Spleen (tissue), 11 donors: ENCODE measurements around the gene C19orf73. TPM values are rescaled to one million over a fixed set of nuclear protein-coding genes. Genes with fewer than 3 reads are reported as not detected.
A peak's percentile ranks its signal among the peaks of the same experiment; 100 is the strongest.

ENCODE experiments used
- DNase-seq: peaks from one replicate; pipeline ENCODE4 v3.0.0-alpha.2; 2020
- H3K27ac ChIP-seq, 8 donors: fragments of 200-600 bp; sonication (generic) in 7 of 8; 1 replicate in 4 of 8; 2 replicates in 4 of 8; pipeline versions ENCODE4 v1.5.0 to v1.8.0; 2016 to 2021; ENCODE audit warnings: inconsistent platforms in 4 of 8, mild to moderate bottlenecking in 4 of 8, moderate library complexity in 1 of 8
- H3K27me3 ChIP-seq, 7 donors: fragments of 200-600 bp; sonication (generic) in 6 of 7; replicated peaks in 1 of 7; 1 replicate in 4 of 7; 2 replicates in 3 of 7; pipeline versions ENCODE4 v1.5.0 to v1.8.0; 2016 to 2021; ENCODE audit warnings: inconsistent platforms in 3 of 7, mild to moderate bottlenecking in 1 of 7
- H3K36me3 ChIP-seq, 6 donors: fragments of 200-600 bp; sonication (generic) in 5 of 6; 1 replicate in 4 of 6; 2 replicates in 2 of 6; pipeline versions ENCODE4 v1.5.0 to v1.8.0; 2016 to 2021; ENCODE audit warnings: inconsistent platforms in 2 of 6
- H3K4me1 ChIP-seq, 6 donors: fragments of 200-600 bp; sonication (generic) in 5 of 6; 1 replicate in 3 of 6; 2 replicates in 3 of 6; pipeline versions ENCODE4 v1.5.0 to v1.8.0; 2016 to 2021; ENCODE audit warnings: inconsistent platforms in 3 of 6
- H3K4me3 ChIP-seq, 8 donors: fragments of 200-600 bp; sonication (generic) in 7 of 8; 1 replicate in 4 of 8; 2 replicates in 4 of 8; pipeline versions ENCODE4 v1.5.0 to v1.8.0; 2016 to 2021; ENCODE audit warnings: inconsistent platforms in 4 of 8, mild to moderate bottlenecking in 4 of 8, moderate library complexity in 2 of 8
- H3K9me3 ChIP-seq, 8 donors: fragments of 200-600 bp; sonication (generic) in 7 of 8; 1 replicate in 4 of 8; 2 replicates in 4 of 8; pipeline versions ENCODE4 v1.5.0 to v1.8.0; 2016 to 2021; ENCODE audit warnings: inconsistent platforms in 4 of 8
- POLR2A ChIP-seq, 3 donors: fragments of 450-650 bp; IDR thresholded peaks; one replicate each; pipeline ENCODE4 v1.5.1; 2017; ENCODE audit warnings: antibody characterized with exemption in 3 of 3, mild to moderate bottlenecking in 1 of 3
- POLR2AphosphoS5 ChIP-seq, 3 donors: sonication (generic); formaldehyde crosslinking; IDR thresholded peaks; one replicate each; pipeline ENCODE4 v1.5.1; 2017; ENCODE audit warnings: antibody characterized with exemption in 3 of 3
- WGBS, 5 donors: extraction: QIAGEN DNeasy Blood & Tissue Kit in 3 of 5; methylation state at CpG; one replicate each; pipeline versions ENCODE4 v1.1.5 to v1.1.7; 2013 to 2018; 5-methylcytosine and 5-hydroxymethylcytosine counted together
- intact Hi-C: fragments of 100-400 bp; cut with DNase I; formaldehyde crosslinking; loops from one replicate; pipeline ENCODE4 v1.15.0; 2023; ENCODE audit warnings: low total_unique reads
- polyA plus RNA-seq, 3 donors: library from polyadenylated mRNA; stranded (reverse); fragments of 200-250 nt; gene quantifications; one replicate each; pipeline ENCODE4 v1.2.1, GENCODE V29; 2013
- total RNA-seq, 7 donors: library from RNA; depleted of rRNA in 3 of 7; stranded (reverse); fragments of >200 nt in 3 of 7; fragmentation: NEBNext Ultra II Directional in 4 of 7; extraction: Animal tissue kit (Norgen Biotek cat#: 25700) in 4 of 7; gene quantifications; one replicate each; pipeline versions ENCODE4 v1.1.0 to v1.2.1, GENCODE V29; 2016 to 2021
- TF ChIP-seq, protein P1 (sequence below), 11 experiments: fragments of 200-600 bp in 7 of 11; fragments of 450-650 bp in 4 of 11; sonication (generic) in 4 of 11; IDR thresholded peaks in 8 of 11; conservative IDR thresholded peaks in 3 of 11; 1 replicate in 7 of 11; 2 replicates in 4 of 11; pipeline versions ENCODE4 v1.4.0 to v1.8.0; 2016 to 2021; ENCODE audit warnings: antibody characterized with exemption in 11 of 11, inconsistent platforms in 4 of 11, mild to moderate bottlenecking in 1 of 11
- donor health status: healthy with polysubstance abuse.
- donor health status: DM: no; HTN: no; CAD: no; lungs with moderate emphysema.
- donor health status: DM: no; HTN: no; CAD: no.
- donor health status: Bipolar disorder and iron deficiency.
- donor health status: healthy.
- donor health status: DM: no; HTN: no; CAD: no.
- donor health status: DM: yes; HTN: yes; CAD: no.

C19orf73 gene
- total and polyA plus RNA-seq, 10 donors: 0.70 to 5.5 (median 1.8) TPM; not detected in 1

DNA sequence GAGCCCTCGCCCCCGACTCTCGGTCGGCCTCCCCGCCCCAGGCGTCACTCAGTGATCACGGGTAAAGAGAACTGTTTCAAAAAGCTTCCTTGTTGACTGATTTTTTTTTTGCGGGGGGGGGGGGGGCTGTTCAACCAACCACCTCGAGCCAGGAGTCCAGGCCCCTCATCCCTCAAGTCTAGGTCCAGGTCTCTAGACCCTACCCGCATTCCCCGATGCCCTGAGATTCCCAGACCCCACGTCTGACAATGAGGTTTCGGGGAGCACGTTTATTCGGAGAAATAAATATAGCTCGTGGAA lies 32.0 kb upstream of the C19orf73 start:
- intact Hi-C loops: no loop called here

DNA sequence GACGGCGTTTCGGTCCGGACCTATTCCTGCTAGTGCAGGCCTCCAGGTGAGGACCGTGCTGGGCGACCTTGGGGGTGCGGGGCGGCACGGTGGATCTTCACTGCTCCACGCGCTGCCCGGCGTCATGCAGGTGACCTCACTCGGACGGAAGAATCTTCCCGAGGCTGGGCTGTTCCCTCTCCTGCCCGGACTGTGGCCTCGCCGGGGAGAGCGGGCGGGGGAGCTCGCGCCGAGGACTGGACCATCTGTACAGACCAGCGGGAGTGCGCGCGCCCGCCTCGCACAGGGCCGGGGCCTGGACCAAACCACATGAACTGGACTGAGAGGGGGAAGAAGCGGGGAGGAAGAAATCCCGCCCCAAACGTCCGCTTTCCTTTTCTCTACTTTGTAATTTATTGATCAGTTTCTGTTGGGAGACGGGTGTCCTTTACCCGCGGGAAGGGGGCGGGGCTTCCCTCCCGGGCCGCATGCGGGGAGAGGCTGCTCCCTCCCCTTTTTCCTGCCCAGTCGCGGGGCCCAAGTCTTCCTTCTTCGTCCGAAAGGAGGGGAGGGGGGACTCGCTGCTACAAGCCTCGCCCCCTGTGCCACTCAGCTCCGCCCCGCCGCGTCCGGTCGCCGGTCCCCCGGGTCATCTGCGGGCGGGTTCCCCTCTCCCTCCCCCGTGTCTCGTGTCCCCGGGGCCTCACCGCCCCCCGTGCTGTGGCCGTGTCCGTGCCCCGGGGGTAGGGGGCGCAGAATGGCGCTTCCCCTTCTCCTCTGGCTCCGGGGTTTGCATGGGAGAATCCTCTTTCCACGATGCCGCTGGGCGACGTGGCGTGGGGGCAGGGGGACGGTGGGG lies 31.4 kb upstream of the C19orf73 start:
- WGBS, 5 donors: 0 to 2% (median 1%) methylated on average over 32 to 74 of the region's 75 CpGs

More for the DNA sequence above, 32.0 kb upstream of the C19orf73 start:
- H3K4me3 ChIP-seq: peak overlapping the region; percentile 44 to 75 (median 60)
- H3K4me1 ChIP-seq: peaks cover 16 to 56% (median 44%) of the 10 kb centered on the region in 6 donors
- H3K27me3 ChIP-seq: peaks cover 0 to 78% (median 30%) of the 10 kb centered on the region in 7 donors
- DNase-seq: no peak
- peaks cover 0 to 6% (median 0%) of the 10 kb centered on the region in 8 donors for H3K9me3 ChIP-seq
- TF ChIP-seq POLR2A (IDR thresholded peaks at IDR 0.05) (no peak), POLR2AphosphoS5 (IDR thresholded peaks at IDR 0.05) (no peak)
- TF ChIP-seq, protein P1, sequence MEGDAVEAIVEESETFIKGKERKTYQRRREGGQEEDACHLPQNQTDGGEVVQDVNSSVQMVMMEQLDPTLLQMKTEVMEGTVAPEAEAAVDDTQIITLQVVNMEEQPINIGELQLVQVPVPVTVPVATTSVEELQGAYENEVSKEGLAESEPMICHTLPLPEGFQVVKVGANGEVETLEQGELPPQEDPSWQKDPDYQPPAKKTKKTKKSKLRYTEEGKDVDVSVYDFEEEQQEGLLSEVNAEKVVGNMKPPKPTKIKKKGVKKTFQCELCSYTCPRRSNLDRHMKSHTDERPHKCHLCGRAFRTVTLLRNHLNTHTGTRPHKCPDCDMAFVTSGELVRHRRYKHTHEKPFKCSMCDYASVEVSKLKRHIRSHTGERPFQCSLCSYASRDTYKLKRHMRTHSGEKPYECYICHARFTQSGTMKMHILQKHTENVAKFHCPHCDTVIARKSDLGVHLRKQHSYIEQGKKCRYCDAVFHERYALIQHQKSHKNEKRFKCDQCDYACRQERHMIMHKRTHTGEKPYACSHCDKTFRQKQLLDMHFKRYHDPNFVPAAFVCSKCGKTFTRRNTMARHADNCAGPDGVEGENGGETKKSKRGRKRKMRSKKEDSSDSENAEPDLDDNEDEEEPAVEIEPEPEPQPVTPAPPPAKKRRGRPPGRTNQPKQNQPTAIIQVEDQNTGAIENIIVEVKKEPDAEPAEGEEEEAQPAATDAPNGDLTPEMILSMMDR (IDR thresholded peaks at IDR 0.05 in 8 of 11, conservative IDR thresholded peaks at IDR 0.05 in 3 of 11): no peak
- H3K27ac ChIP-seq: peak overlapping the region in 7 of 8 donors; percentile 10 to 76 (median 70)
- no peaks in the 10 kb centered on the region for H3K36me3 ChIP-seq
- 7 to 17% (median 8%) methylated on average over 14 to 16 of the region's 16 CpGs for WGBS, 5 donors

DNA sequence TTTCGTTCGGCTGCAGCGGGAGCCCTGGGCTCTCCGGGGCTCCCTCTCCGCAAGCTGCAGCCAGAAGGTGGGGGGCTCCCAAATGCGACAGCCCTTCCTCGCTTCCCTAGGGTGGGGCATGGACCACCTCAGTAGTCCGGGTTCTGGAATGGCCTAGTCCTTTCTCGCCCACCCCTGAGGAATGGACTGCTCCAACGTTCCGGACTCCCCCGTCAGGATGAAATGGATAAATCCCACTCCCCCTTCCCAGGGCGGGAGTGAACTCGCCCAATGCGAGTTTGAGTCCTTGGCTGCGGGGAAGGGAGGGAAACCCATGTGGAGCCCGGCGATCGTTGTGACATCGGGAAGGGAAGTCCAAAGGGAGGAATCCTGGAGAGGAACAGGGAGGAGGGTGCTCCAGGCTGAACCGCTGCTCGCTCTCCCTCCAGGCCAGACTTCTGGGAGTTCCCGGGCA lies 30.7 kb upstream of the C19orf73 start:
- 1 to 2% (median 2%) methylated on average over 19 to 23 of the region's 23 CpGs for WGBS, 5 donors
- Histone ChIP-seq H3K27me3 (peaks cover 0 to 87% (median 34%) of the 10 kb centered on the region in 7 donors), H3K9me3 (peaks cover 0 to 6% (median 0%) of the 10 kb centered on the region in 8 donors), H3K27ac (peak overlapping the region in 7 of 8 donors; percentile 60 to 76 (median 70)), H3K36me3 (no peaks in the 10 kb centered on the region), H3K4me1 (peaks cover 16 to 57% (median 50%) of the 10 kb centered on the region in 6 donors), H3K4me3 (peak overlapping the region; percentile 44 to 75 (median 60))
- intact Hi-C loops: loop anchor here (10.0 kb wide), 1 partner anchor 55 kb away; no protein-coding TSS in a partner anchor
- TF ChIP-seq POLR2AphosphoS5 (IDR thresholded peaks at IDR 0.05): peak in 1 of 3 donors; percentile 6
- TF ChIP-seq, protein P1 (IDR thresholded peaks at IDR 0.05 in 8 of 11, conservative IDR thresholded peaks at IDR 0.05 in 3 of 11): no peak
- no peak for DNase-seq

More for the DNA sequence above, 31.4 kb upstream of the C19orf73 start:
- peak; percentile 88 for DNase-seq
- TF ChIP-seq, protein P1 (IDR thresholded peaks at IDR 0.05 in 8 of 11, conservative IDR thresholded peaks at IDR 0.05 in 3 of 11): peak in 1 of 11 experiments; percentile 9
- TF ChIP-seq POLR2AphosphoS5 (IDR thresholded peaks at IDR 0.05) (peak in 2 of 3 donors; percentile 50 to 64), POLR2A (IDR thresholded peaks at IDR 0.05) (no peak)
- Histone ChIP-seq H3K36me3 (no peaks in the 10 kb centered on the region), H3K9me3 (peaks cover 0 to 6% (median 0%) of the 10 kb centered on the region in 8 donors), H3K27ac (peak overlapping the region in 7 of 8 donors; percentile 60 to 76 (median 70)), H3K4me1 (peaks cover 16 to 61% (median 50%) of the 10 kb centered on the region in 6 donors), H3K27me3 (peaks cover 0 to 81% (median 34%) of the 10 kb centered on the region in 7 donors), H3K4me3 (peak overlapping the region; percentile 44 to 75 (median 60))
- intact Hi-C loops: no loop called here
